Right lobe of liver (tissue), 6 donors: ENCODE results near the gene UGT3A2. TPM values are rescaled to one million over a fixed set of nuclear protein-coding genes. Genes with fewer than 3 reads are reported as not detected.

Experiments used
- ATAC-seq, 4 donors: fragments of 200-7000 bp; cut with Tn5 transposase; one replicate each; pipeline ENCODE4 v1.9.1; 2020; ENCODE audit warnings: mild to moderate bottlenecking in 4 of 4, moderate library complexity in 4 of 4
- DNase-seq, 3 donors: peaks; one replicate each; pipeline ENCODE4 v3.0.0-alpha.2; 2020
- H3K27ac ChIP-seq, 3 donors: fragments of 200-600 bp; one replicate each; pipeline ENCODE4 v1.8.0; 2022
- H3K27me3 ChIP-seq, 2 donors: fragments of 200-600 bp; one replicate each; pipeline ENCODE4 v1.8.0; 2022
- H3K36me3 ChIP-seq, 4 donors: fragments of 200-600 bp; sonication (generic) in 1 of 4; one replicate each; pipeline versions ENCODE4 v1.5.1 to v1.8.0; 2017 to 2022; ENCODE audit warnings: control low read depth in 1 of 4
- H3K4me1 ChIP-seq, 4 donors: fragments of 200-600 bp; sonication (generic) in 1 of 4; one replicate each; pipeline versions ENCODE4 v1.5.1 to v1.8.0; 2017 to 2022; ENCODE audit warnings: control low read depth in 1 of 4
- H3K4me3 ChIP-seq, 3 donors: fragments of 200-600 bp; one replicate each; pipeline ENCODE4 v1.8.0; 2022
- H3K9me3 ChIP-seq, 4 donors: fragments of 200-600 bp; sonication (generic) in 1 of 4; one replicate each; pipeline versions ENCODE4 v1.5.1 to v1.8.0; 2017 to 2022; ENCODE audit warnings: control low read depth in 1 of 4
- POLR2A ChIP-seq: fragments of 450-650 bp; IDR thresholded peaks from one replicate; pipeline ENCODE4 v1.6.1; 2017; ENCODE audit warnings: antibody characterized with exemption, mild to moderate bottlenecking
- WGBS: methylation state at CpG from one replicate; pipeline ENCODE4 v1.1.6; 2018; ENCODE audit warnings: low coverage, low lambda C conversion rate; ENCODE audit not compliant: insufficient coverage; ENCODE audit errors: missing lambda C conversion rate; 5-methylcytosine and 5-hydroxymethylcytosine counted together
- intact Hi-C, 2 donors: fragments of 100-400 bp; cut with DNase I; formaldehyde crosslinking; loops; one replicate each; pipeline versions ENCODE4 v1.11.2 to v1.14.1; 2022
- total RNA-seq, 6 experiments: library from RNA; depleted of rRNA in 2 of 6; stranded (reverse); fragments of >200 nt in 2 of 6; fragmentation: NEBNext Ultra II Directional in 3 of 6; extraction: Animal tissue kit (Norgen Biotek cat#: 25700) in 3 of 6; gene quantifications; one replicate each; pipeline versions ENCODE4 v1.1.0 to v1.2.4, GENCODE V29; 2016 to 2023
- TF ChIP-seq, protein P1 (sequence below), 4 donors: fragments of 200-600 bp in 3 of 4; fragments of 450-650 bp in 1 of 4; IDR thresholded peaks; one replicate each; pipeline versions ENCODE4 v1.5.1 to v1.8.0; 2016 to 2022; ENCODE audit warnings: antibody characterized with exemption in 4 of 4, mild to moderate bottlenecking in 2 of 4
- donor health status: DM: no; HTN: yes; CAD: no.
- donor health status: DM: no; HTN: no; CAD: no.
- donor health status: DM: no; HTN: no; CAD: no.
- donor health status: DM: no; HTN: yes; CAD: no.
- donor health status: DM: no; HTN: yes; CAD: no.

UGT3A2 gene
- total RNA-seq, 6 experiments from 2014 or later, result 0.43 to 1.0 TPM; not detected in 4

DNA sequence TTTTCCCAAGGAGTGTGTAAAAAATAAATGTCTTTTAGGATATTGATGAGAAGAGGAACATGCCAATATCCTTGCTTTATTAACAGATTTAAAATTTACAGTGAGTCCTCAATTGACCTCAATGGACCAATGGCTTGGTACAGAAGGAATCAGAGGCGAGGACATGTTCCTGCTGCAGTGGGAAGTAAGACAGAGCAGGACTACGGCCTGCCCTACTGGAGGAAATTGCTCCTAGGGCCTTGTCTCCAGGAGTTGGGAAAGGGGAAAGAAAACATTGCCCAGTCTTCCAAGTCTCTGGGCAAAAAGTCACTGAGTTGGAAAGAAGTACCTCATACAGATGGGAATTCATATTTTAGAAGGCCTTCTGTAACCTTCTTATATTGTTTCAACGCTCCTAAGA, 33.1 kb upstream of the UGT3A2 start:
- Histone ChIP-seq H3K27ac (no peak overlapping the region), H3K9me3 (no peaks in the 10 kb centered on the region), H3K36me3 (peaks cover 0 to 3% (median 0%) of the 10 kb centered on the region in 4 donors), H3K27me3 (no peaks in the 10 kb centered on the region), H3K4me3 (no peak overlapping the region), H3K4me1 (no peaks in the 10 kb centered on the region)
- TF ChIP-seq, protein P1, sequence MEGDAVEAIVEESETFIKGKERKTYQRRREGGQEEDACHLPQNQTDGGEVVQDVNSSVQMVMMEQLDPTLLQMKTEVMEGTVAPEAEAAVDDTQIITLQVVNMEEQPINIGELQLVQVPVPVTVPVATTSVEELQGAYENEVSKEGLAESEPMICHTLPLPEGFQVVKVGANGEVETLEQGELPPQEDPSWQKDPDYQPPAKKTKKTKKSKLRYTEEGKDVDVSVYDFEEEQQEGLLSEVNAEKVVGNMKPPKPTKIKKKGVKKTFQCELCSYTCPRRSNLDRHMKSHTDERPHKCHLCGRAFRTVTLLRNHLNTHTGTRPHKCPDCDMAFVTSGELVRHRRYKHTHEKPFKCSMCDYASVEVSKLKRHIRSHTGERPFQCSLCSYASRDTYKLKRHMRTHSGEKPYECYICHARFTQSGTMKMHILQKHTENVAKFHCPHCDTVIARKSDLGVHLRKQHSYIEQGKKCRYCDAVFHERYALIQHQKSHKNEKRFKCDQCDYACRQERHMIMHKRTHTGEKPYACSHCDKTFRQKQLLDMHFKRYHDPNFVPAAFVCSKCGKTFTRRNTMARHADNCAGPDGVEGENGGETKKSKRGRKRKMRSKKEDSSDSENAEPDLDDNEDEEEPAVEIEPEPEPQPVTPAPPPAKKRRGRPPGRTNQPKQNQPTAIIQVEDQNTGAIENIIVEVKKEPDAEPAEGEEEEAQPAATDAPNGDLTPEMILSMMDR (IDR thresholded peaks at IDR 0.05), result no peak
- TF ChIP-seq POLR2A, result no peak
- DNase-seq, result no peak
- intact Hi-C loops, result no loop called here
- 85% methylated on average over 3 of the region's 3 CpGs for WGBS
- no peak for ATAC-seq

DNA sequence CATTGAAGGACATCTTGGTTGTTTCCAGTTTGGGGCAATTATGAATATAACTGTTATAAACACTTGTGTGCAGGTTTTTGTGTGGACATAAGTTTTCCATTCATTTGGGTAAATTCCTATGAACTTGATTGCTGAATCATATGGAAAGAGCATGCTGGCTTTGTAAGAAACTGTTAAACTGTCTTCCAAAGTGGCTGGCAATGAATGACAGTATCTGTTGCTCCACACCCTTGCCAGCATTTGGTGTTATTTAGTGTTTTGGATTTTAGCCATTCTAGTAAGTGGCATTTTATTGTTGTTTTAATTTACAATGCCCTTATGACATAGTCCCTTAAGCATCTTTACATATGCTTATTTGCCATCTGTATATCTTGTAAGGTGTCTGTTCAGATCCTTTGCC, 29.8 kb upstream of the UGT3A2 start:
- Histone ChIP-seq H3K4me1 (no peaks in the 10 kb centered on the region), H3K9me3 (no peaks in the 10 kb centered on the region), H3K27ac (no peak overlapping the region), H3K4me3 (no peak overlapping the region), H3K36me3 (no peaks in the 10 kb centered on the region), H3K27me3 (no peaks in the 10 kb centered on the region)
- ATAC-seq (no peak), DNase-seq (no peak)
- intact Hi-C loops, result no loop called here
- no peak for TF ChIP-seq POLR2A
- TF ChIP-seq, protein P1 (IDR thresholded peaks at IDR 0.05), result no peak

DNA sequence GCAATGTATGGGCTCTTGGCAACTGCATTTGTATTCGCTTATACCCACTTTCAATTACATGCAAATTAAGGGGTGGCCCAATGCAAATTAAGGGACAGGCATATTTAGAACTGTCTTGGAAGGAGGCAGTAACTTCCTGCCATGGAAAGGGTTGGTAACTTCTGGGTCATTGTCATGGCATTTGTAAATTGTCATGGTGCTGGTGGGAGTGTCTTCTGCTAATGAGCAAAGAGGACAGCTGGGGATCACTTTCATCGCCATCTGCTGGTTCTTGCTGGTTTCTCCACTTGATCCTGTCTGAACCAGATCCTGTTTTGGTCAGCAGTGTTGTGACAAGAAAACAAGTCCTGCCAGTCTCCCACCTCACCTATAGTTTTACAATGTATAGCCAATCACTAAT, 23.3 kb upstream of the UGT3A2 start:
- Histone ChIP-seq H3K4me1 (no peaks in the 10 kb centered on the region), H3K27ac (no peak overlapping the region), H3K9me3 (no peaks in the 10 kb centered on the region), H3K27me3 (no peaks in the 10 kb centered on the region), H3K36me3 (no peaks in the 10 kb centered on the region), H3K4me3 (no peak overlapping the region)
- DNase-seq, result no peak
- 100% methylated on average over 1 of the region's 2 CpGs for WGBS
- intact Hi-C loops, result no loop called here
- TF ChIP-seq, protein P1 (IDR thresholded peaks at IDR 0.05), result peak; percentile 28 to 46 (median 40)
- no peak for TF ChIP-seq POLR2A
- peak; percentile 58 to 83 (median 68) for ATAC-seq

DNA sequence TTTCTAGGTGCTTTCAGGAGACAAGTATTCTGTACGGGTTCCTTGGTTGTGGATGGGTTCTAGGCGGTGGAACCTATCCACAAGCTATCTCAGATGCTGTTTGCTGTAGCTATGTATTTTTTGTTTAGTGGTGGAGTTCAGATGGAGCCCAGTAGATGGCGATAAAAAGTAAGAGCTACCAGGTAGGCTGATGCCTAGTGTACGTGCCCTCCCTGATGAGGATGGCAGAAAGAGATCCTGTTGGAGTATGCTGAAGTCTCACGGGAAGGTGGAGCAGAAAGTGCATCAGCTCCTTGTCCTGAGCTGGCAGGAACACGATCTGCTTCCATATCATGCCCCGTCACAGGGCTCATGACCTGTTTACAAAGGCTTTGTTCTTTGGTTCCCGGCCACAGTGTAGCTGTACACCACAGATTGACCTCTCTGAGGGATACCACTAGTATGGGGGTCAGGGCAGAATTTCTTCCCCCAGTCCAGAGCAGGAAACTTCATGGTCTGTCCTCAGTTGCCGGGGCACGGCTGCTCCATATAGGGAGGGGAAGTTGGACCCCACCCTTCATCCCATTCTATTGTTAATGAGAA, 12.6 kb upstream of the UGT3A2 start:
- no peaks in the 10 kb centered on the region for H3K4me1 ChIP-seq
- WGBS, result 8% methylated on average over 10 of the region's 10 CpGs
- no peaks in the 10 kb centered on the region for H3K9me3 ChIP-seq
- H3K27ac ChIP-seq, result no peak overlapping the region
- H3K4me3 ChIP-seq, result no peak overlapping the region
- H3K36me3 ChIP-seq, result no peaks in the 10 kb centered on the region
- intact Hi-C loops, result no loop called here
- no peaks in the 10 kb centered on the region for H3K27me3 ChIP-seq
- DNase-seq (no peak), ATAC-seq (peak; percentile 98 to 99 (median 99))
- TF ChIP-seq POLR2A, result no peak
- TF ChIP-seq, protein P1 (IDR thresholded peaks at IDR 0.05), result peak; percentile 63 to 76 (median 70)

DNA sequence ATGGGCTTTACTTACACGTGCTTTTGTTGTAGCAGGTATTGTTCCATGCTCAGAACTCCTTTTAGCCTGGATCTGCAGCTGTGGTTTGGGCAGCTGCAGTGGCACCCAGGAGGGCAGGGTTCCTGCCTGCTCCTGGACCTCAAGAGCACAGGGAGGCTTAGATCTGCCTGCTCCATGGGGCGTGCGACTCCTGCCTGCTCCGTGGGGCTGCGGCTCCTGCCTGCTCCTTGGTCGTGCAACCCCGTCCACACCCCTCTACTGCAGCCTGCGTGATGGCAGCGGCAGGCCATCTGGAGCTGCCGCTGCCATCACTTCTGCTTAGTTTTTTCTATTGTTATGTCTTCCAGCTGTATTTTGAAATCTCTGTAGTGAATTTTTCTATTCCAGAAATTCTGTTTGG, 11.7 kb upstream of the UGT3A2 start:
- Histone ChIP-seq H3K27me3 (no peaks in the 10 kb centered on the region), H3K4me3 (no peak overlapping the region), H3K27ac (no peak overlapping the region), H3K4me1 (no peaks in the 10 kb centered on the region), H3K36me3 (no peaks in the 10 kb centered on the region), H3K9me3 (no peaks in the 10 kb centered on the region)
- intact Hi-C loops, result no loop called here
- DNase-seq, result no peak
- WGBS, result 44% methylated on average over 1 of the region's 10 CpGs
- no peak for ATAC-seq
- TF ChIP-seq, protein P1 (IDR thresholded peaks at IDR 0.05), result no peak
- TF ChIP-seq POLR2A, result no peak
